NCI-H1694 treated with DMSO at 0.1 percent for 48 hours (cell line): ENCODE data around the gene ZNF441.
"Not testable (repeated sequence)": the region's sequence is repeated elsewhere in the genome, so short reads cannot be mapped to it uniquely, and the experiment has no call there.

Experiments
- DNase-seq: peaks from one replicate; lab custom pipeline; 2025; lab: John Stamatoyannopoulos, UW

ZNF441 gene

GRCh38 chr19:11766597-11767591 is at the start of gene ZNF441:
Gene ZNF441 (plus strand): TSS chr19:11767000. CDS start chr19:11767194, 194 bp downstream.
- no peak for DNase-seq

- DNase-seq, result no peak
These were observed 45.1 kb upstream of the ZNF441 start for GRCh38 chr19:11721681-11722080.

GRCh38 chr19:11722414-11722813 is 44.4 kb upstream of the ZNF441 start:
- no peak for DNase-seq

DNA sequence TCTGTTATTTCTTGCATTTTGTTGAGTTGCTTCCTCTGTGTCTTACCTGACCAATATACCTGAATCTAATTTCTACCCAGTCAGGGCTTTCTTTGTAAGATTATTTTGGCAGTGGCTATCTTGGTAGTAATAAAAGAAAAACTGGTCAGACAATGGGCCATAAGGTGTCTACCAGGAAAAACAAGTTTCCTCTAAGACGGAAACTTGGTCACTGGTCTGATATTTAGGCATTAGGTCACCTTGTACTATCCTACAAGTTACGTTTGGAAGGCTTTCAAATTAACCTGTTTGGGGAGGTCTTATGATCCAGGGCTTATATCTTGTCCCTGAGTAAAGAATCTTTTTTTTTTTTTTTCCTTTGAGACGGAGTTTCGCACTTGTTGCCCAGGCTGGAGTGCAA is 37.2 kb upstream of the ZNF441 start:
- DNase-seq, result no peak

DNA sequence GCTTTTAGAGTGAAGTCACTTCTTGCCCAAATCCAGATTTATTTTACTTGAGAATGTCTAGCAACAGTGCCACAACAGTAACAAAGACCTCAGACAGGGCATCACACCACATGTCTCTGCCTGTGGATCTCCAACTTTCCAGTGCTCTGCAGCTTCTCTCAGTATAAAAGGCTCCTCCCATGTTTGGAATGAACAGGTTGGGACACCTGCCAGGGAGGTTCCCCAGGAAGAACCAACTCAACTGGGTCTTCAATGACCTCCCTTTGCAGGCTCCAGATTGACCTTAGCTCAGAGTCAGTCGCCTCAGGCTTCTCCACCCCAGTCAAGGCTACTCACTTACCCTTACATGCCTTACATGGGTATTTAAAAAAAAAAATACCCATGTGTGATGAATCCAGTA is 31.4 kb upstream of the ZNF441 start:
- DNase-seq, result no peak

DNA sequence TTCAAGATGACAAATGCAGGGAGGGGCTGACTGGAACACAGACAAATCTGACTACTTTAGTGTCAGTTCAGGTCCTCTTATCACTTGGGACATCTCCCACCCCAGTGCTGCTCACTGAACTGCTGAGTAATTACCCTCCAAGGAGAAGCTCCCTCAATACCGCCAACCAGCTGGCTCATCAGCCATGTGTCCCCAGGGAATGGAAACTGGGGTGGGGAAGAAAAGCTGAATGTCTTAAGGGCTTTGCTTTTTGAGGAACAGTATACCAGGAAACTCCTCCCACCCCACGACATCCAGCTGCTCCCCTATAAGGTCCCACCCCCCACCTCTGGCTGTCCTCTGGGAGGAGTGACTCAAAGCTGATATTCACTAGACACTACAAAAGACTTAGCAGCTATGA is 30.1 kb upstream of the ZNF441 start:
- no peak for DNase-seq

DNA sequence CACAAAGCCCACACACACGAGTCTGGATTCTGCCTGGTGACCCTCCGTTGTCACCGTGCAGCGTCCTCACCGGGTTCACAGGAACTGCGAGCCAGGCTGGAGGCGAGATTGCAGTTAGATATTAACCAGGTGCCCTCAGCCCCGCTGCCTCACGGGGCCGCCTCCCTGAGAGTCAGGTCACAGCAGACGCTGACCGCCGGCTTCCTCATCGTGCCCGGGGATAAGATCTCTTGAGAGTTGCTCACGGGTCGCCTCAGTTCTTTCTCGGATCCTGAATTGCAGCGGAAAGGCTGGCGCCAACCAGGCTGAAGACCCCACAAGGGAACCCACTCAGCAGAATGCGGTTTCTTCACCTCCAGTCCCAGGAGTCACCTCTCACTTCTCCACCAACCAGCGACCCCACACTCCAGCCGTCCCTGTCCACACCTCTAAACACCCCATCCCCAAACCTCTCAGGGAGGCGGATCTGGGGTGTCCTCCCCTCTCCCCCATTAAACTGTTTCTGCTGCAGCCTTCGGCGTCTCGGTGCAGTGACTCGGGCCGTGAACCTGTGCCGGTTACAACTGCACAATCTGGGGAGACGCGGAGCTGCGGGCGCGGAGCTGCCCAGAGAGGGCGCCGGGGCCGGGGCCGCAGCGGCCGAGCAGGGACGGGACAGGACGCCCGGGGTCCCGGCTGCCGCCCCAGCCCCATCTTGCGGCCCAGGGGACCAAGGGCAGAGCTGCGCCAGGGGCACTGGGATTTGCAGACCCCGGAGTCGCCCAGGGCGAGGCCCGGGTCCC is 28.6 kb upstream of the ZNF441 start:
- DNase-seq, result no peak

- DNase-seq, result peak; percentile 6
These were observed 27.8 kb upstream of the ZNF441 start, which contains the start of gene ZNF823 for GRCh38 chr19:11738746-11739620. Gene ZNF823 (minus strand): TSS chr19:11738946. CDS start chr19:11738819, 127 bp downstream.

- no peak for DNase-seq
These were observed 20.9 kb upstream of the ZNF441 start for GRCh38 chr19:11745869-11746268.

- no peak for DNase-seq
These were observed 19.5 kb upstream of the ZNF441 start for GRCh38 chr19:11747277-11747676.

- no peak for DNase-seq
These were observed 17.0 kb upstream of the ZNF441 start for GRCh38 chr19:11749751-11750150.

GRCh38 chr19:11752244-11752736 is 14.5 kb upstream of the ZNF441 start:
- no peak for DNase-seq

GRCh38 chr19:11754663-11755062 is 12.1 kb upstream of the ZNF441 start:
- DNase-seq, result no peak

DNA sequence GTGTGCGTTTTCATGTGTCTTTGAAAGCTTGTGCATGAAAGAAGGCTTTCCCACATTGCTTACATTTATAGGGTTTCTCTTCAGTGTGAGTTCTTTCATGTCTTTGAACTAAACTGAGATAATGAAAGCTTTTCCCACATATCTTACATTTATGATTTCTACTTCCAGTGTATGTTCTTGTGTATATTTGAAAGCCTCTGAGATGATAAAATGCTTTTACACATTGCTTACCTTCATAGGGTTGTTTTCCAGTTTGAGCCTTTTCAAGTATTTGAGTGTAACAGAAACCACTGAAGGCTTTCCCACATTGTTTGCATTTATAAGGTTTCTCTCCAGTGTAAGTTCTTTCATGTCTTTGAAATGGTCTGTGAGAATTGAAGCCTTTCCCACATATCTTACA is 9.8 kb upstream of the ZNF441 start:
- DNase-seq, result no peak

DNA sequence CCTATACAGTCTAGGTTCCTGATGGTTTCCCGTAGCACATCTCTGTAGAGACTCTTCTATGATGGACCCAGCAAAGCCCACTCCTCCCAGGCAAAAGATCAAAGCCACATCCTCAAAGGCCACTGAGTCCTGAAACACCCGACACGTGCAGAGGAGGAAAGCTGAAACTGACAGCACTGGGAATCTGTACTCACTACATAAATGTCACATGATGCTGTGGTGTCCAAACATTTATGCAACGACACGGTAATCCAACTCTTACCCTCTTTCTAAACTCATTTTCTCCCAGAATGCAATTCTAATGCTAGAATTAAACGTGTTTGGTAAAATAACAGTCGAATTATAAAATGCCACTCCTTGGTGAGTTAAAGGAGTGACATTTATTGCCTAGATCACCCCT is 7.0 kb upstream of the ZNF441 start:
- no peak for DNase-seq

GRCh38 chr19:11763117-11763516 is 3.7 kb upstream of the ZNF441 start:
- no peak for DNase-seq

DNA sequence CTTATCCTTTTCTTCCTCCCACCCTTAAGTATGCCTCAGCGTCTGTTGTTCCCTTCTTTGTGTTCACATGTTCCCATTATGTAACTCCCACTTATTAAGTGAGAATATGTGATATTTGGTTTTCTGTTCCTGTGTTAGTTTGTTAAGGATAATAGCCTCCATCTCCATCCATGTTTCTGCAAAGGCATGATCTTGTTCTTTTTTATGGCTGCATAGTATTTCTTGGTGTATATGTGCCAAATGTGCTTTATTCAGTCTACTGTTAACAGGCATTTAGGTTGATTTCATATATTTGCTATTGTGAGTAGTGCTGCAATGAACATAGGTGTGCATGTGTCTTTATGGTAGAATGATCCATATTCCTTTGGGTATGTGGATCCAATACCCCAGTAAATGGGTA is 3.2 kb upstream of the ZNF441 start:
- DNase-seq, result no peak

- no peak for DNase-seq
These were observed 883 bp downstream of the ZNF441 start for GRCh38 chr19:11767633-11768133.

DNA sequence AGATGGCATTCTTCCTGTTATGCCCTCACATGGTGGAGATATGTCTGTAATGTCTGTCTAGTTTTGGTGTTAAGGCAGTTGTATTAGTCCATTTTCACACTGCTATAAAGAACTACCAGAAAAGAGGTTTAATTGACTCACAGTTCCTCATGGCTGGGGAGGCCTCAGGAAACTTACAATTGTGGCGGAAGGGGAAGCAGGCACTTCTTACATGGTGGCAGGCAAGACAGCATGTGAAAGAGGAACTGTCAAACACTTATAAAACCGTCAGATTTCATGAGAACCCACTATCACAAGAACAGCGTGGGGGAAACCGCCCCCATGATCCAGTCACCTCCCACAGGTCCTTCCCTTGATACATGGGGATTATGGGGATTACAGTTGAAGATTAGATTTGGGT is 3.2 kb downstream of the ZNF441 start:
- no peak for DNase-seq

DNA sequence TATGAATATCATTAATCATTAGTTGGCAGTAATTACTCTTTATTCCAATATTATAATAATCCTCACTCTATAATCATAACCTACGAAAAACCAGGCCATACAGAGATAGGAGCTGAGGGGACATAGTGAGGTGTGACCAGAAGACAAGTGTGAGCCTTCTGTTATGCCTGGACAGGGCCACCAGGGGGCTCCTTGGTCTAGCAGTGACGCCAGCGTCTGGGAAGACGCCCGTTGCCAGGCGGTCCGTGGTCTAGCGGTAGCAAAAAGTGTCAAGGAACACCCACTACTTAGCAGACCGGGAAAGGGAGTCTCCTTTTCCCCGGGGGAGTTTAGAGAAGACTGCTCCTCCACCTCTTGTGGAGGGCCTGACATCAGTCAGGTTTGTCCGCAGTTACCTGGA is 4.7 kb downstream of the ZNF441 start:
- not testable (repeated sequence) for DNase-seq

GRCh38 chr19:11776669-11777068 is 9.9 kb downstream of the ZNF441 start:
- not testable (repeated sequence) for DNase-seq
